Kidney (tissue), 14 donors: ENCODE results near the gene PTPRN. TPM values are rescaled to one million over a fixed set of nuclear protein-coding genes. Genes with fewer than 3 reads are reported as not detected.
A peak's percentile ranks its signal among the peaks of the same experiment; 100 is the strongest.

Experiments
- DNase-seq, 5 donors: peaks; one replicate each; pipeline ENCODE4 v3.0.0-alpha.2; 2013 to 2020
- FAIRE-seq: peaks from 2 replicates; lab custom pipeline; 2012; peaks lifted over from hg19 to GRCh38; lab: Jason Lieb, UNC
- H3K27ac ChIP-seq, 2 donors: one replicate each; pipeline ENCODE4 v1.7.0; 2013; ENCODE audit warnings: low read depth in 2 of 2, low read length in 2 of 2, inconsistent platforms in 1 of 2
- H3K27me3 ChIP-seq: one replicate; pipeline ENCODE4 v1.7.1; 2013; ENCODE audit warnings: low read length, inconsistent platforms; ENCODE audit not compliant: control insufficient read depth, insufficient read depth
- H3K36me3 ChIP-seq, 3 donors: one replicate each; pipeline versions ENCODE4 v1.7.0 to v1.7.1; 2013; ENCODE audit warnings: low read length in 3 of 3, control low read depth in 1 of 3, inconsistent platforms in 1 of 3; ENCODE audit not compliant: insufficient read depth in 3 of 3, control insufficient read depth in 2 of 3
- H3K4me1 ChIP-seq, 3 donors: one replicate each; pipeline versions ENCODE4 v1.7.0 to v1.7.1; 2013; ENCODE audit warnings: low read length in 3 of 3, inconsistent platforms in 1 of 3, low read depth in 1 of 3; ENCODE audit not compliant: control insufficient read depth in 2 of 3, insufficient read depth in 2 of 3
- H3K4me3 ChIP-seq, 3 donors: one replicate each; pipeline versions ENCODE4 v1.7.0 to v1.8.1; 2013; ENCODE audit warnings: low read length in 3 of 3, control low read depth in 1 of 3, inconsistent platforms in 1 of 3
- H3K9ac ChIP-seq, 3 donors: one replicate each; pipeline versions ENCODE4 v1.7.0 to v1.7.1; 2013; ENCODE audit warnings: low read length in 3 of 3, control low read depth in 1 of 3, inconsistent platforms in 1 of 3
- H3K9me3 ChIP-seq, 3 donors: one replicate each; pipeline versions ENCODE4 v1.7.0 to v1.7.1; 2013; ENCODE audit warnings: low read length in 3 of 3, control low read depth in 1 of 3, inconsistent platforms in 1 of 3; ENCODE audit not compliant: control insufficient read depth in 2 of 3, insufficient read depth in 1 of 3
- CTCF ChIP-seq: IDR thresholded peaks from 3 replicates; pipeline ENCODE4 v1.5.1; 2012; ENCODE audit warnings: mild to moderate bottlenecking, moderate library complexity, borderline replicate concordance; ENCODE audit not compliant: insufficient read depth; ENCODE audit errors: extremely low read depth
- intact Hi-C: fragments of 100-400 bp; cut with DNase I; formaldehyde crosslinking; loops from one replicate; pipeline ENCODE4 v1.11.1; 2022
- polyA plus RNA-seq: library from polyadenylated mRNA; stranded (reverse); fragments of 350-450 nt; fragmentation: Illumina TruSeq; extraction: RNeasy Lipid Tissue Mini Kit (QIAGEN cat#74804); gene quantifications from one replicate; pipeline ENCODE4 v1.2.3, GENCODE V29; 2014; ENCODE audit warnings: low read depth, low replicate concordance; ENCODE audit not compliant: insufficient read depth
- total RNA-seq: library from RNA; stranded (reverse); fragmentation: NEBNext Ultra II Directional; extraction: Animal tissue kit (Norgen Biotek cat#: 25700); gene quantifications from one replicate; pipeline ENCODE4 v1.2.1, GENCODE V29; 2021
- donor health status: control.
- donor health status: control.
- donor health status: control.
- donor health status: control.
- donor health status: control.
- donor health status: DM: yes; HTN: yes; CAD: no.
- donor health status: Normal renal cell carcinoma (clear cell type).

The PTPRN gene
- total and polyA plus RNA-seq, 2 donors from 2014 or later = not detected

GRCh38 chr2:219292616-219293015 is 16.6 kb downstream of the PTPRN start:
- Histone ChIP-seq H3K9ac (no peak overlapping the region), H3K4me3 (no peak overlapping the region), H3K27ac (no peak overlapping the region), H3K27me3 (no peaks in the 10 kb centered on the region), H3K36me3 (no peaks in the 10 kb centered on the region), H3K4me1 (peaks cover 0 to 8% (median 3%) of the 10 kb centered on the region in 3 donors), H3K9me3 (no peaks in the 10 kb centered on the region)
- peak in 1 of 5 donors; percentile 55 for DNase-seq
- TF ChIP-seq CTCF = no peak
- intact Hi-C loops = no loop called here
- no peak for FAIRE-seq

GRCh38 chr2:219291910-219292490 is 17.2 kb downstream of the PTPRN start:
- no peak overlapping the region for H3K27ac ChIP-seq
- H3K4me3 ChIP-seq = no peak overlapping the region
- DNase-seq = no peak
- TF ChIP-seq CTCF = no peak
- peaks cover 0 to 8% (median 3%) of the 10 kb centered on the region in 3 donors for H3K4me1 ChIP-seq
- no peaks in the 10 kb centered on the region for H3K27me3 ChIP-seq
- no peak for FAIRE-seq
- intact Hi-C loops = no loop called here
- no peaks in the 10 kb centered on the region for H3K36me3 ChIP-seq
- H3K9ac ChIP-seq = no peak overlapping the region
- H3K9me3 ChIP-seq = no peaks in the 10 kb centered on the region

GRCh38 chr2:219291394-219291793 is 17.8 kb downstream of the PTPRN start:
- peak in 1 of 5 donors; percentile 28 for DNase-seq
- intact Hi-C loops = no loop called here
- Histone ChIP-seq H3K4me3 (no peak overlapping the region), H3K36me3 (no peaks in the 10 kb centered on the region), H3K9ac (no peak overlapping the region), H3K4me1 (peaks cover 0 to 9% (median 3%) of the 10 kb centered on the region in 3 donors), H3K27ac (no peak overlapping the region), H3K9me3 (no peaks in the 10 kb centered on the region), H3K27me3 (no peaks in the 10 kb centered on the region)
- no peak for TF ChIP-seq CTCF
- FAIRE-seq = no peak
